Anterior cingulate cortex (tissue), 58 donors: ENCODE measurements around the gene SNCAIP.

Source experiments
- DNase-seq, 58 donors: peaks; one replicate each; lab custom pipeline; 2025; lab: John Stamatoyannopoulos, UW

SNCAIP gene

DNA sequence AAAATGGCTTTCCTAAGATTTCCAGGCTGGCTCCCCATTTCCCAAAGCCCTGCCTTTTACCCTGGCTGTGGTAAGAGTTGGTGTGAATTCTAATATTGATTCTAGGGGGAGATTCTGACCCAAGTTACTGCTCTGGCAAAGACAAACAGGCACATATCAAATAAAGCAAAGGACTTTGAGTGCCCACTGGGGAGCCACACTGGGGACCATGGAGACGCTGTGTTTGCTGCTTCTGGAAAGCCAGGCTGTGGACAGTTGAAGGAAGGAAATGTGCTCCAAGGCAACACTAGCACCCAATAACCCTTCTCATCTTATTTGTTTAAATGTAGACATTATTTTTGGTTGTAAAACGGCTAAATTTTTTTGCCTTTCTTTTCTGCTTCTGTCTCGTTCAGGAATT is 78.7 kb downstream of the SNCAIP start:
- peak in 1 of 58 donors; percentile 8 for DNase-seq

- DNase-seq, result no peak
These were observed 79.6 kb downstream of the SNCAIP start for GRCh38 chr5:122391621-122392020.

GRCh38 chr5:122392224-122392623 is 80.2 kb downstream of the SNCAIP start:
- no peak for DNase-seq

DNA sequence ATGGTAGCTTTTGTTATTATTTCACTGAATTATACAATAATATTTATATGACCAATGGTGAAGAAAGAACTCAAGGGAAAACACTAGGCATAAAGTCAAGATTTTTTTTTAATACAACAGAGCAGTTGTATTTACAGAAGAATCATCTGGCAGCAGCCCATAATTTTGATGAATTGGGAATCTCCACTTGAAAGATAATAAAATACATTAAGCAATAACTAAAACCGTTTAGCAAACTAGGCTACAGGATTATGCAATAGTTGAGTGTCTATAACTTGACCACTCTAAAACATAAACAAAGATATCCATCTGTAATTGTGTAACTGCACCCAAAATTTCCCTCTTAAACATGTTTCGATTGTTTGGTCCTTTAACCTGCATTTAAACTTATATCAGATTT is 80.8 kb downstream of the SNCAIP start:
- no peak for DNase-seq

DNA sequence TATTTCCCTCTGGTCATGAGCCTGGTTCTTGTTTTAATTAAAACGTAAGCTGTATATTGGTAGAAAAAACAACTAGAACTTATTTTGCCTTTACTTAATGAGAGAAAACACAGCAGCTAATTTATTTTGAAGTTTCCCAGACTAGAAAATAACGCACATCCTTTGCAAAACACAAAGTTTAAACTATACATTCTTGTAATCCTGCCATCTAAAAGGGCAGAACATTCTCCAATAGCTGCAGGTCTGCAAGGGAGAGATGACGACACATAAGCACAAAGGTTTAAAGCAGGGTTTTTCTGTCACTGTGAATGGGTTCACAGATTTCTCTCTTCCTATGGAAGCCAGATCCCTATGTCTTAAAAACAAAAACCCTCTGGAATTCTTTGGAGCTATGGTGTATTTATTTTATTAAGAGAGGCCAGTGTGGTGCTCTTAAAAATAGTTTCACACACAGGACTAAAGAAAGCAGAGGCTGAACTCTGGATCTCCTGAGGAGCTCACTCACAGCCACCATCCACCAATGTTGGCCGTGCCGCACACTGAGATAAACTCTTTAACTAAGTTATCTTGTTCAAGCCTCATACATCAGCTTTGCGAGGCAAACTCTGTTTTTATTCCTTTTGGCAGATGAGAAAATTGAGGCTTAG is 82.4 kb downstream of the SNCAIP start:
- no peak for DNase-seq

GRCh38 chr5:122398016-122398415 is 86.0 kb downstream of the SNCAIP start:
- no peak for DNase-seq

DNA sequence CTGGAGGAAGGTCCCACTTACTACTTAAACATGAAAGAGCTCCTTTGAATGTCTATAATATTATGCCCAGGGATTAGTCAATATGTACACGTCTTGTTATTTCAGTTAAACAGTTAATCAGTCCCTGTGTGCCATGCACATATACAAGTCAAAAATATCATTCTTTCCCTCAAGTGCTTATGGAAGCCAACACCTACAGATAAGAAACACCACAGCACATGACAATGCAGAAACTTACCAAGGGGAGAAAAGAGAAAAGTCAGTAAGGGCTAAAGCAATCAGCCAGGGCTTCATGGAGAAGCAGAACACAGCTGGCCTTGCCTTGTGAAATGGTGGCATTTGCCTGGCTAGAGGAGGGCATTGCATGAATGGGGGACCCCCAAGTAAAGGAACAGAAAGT is 88.3 kb downstream of the SNCAIP start:
- DNase-seq, result no peak

DNA sequence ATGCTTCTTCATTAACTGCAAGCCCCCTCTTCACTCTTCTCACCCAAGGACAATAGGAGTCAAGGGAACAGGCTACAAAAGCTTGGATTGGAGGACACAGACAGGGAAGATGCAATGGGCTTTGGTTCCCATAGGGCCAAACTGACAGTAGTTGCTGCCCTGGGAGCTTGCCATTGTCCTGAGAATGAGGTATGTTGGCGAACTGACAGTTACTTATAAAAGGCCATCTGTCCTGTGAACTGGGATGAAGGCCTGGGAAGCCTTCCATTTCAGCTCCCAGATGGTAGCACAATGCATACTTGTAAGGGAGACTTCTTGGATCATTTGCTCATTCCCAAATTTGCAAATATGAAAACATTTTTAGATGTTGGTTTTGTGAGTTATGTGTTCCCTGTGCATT is 88.9 kb downstream of the SNCAIP start:
- peak in 5 of 58 donors; percentile 5 to 44 (median 15) for DNase-seq

GRCh38 chr5:122401976-122402725 is 90.1 kb downstream of the SNCAIP start:
- DNase-seq, result no peak

DNA sequence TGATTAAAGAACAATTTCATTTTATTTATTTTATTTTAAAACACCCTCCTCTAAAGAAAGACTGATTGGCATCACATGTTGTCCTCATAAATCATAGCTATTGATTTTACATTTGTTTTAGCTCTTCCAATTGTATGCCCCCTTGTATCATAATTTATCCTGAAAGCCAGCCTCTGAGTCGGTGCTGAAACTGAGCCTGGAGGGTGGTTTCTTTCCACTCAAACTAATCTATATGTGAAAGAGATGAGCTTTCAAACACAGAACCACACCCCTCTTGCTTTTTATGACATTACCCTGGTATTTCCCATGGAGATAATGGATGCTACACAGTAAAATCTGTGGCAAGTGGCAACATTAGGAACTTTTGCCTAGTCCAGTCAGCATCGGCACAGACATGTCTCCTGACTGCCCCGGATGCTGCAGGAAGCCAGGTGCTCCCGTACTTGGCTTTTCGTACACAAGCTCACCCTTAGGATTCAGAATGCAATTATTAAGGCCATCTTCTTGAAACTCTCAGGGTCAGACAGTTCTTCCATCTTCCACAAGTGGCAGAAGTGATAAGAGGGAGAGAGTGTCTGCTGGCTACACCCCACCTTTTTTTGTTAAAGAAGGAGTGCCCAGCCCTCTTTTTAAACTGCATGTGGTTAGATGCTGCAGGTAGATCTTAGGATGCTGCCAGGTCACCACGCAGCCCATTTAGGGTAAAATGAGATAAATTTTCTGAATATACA is 91.1 kb downstream of the SNCAIP start:
- no peak for DNase-seq

- DNase-seq, result no peak
These were observed 92.0 kb downstream of the SNCAIP start for GRCh38 chr5:122404018-122404417.

DNA sequence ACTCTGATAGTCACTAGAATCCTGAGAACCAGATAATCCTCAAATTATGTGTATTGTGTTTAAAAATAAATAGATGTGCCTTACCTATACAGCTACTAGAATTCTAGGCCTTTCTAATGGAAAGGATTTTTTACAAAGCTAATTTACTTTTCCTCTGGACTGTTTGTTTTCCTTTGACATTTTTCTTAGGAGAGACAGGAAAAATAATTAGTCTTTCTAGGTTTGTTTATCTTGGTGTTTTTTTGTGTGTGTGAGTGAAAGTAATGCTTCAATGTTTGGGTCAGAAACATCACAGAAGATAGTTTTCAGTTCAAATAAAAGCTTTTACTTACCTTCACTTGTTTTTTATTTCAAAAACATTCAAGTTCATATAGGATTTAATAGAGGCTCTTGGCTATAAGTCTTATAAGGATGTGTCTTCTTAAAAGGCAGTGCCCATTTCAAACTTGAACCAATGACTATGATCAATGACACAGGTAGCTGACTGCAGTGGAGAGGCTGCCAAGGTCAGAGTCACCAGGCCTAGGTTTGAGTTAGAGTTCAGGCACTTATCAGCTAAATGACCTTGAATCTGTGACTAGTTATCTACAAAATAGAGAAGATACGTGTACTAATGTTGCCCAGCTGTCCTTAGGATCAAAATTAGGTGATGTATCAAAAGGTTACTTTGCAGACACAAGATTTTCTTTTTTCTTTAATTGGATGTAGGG is 92.8 kb downstream of the SNCAIP start:
- DNase-seq, result no peak

DNA sequence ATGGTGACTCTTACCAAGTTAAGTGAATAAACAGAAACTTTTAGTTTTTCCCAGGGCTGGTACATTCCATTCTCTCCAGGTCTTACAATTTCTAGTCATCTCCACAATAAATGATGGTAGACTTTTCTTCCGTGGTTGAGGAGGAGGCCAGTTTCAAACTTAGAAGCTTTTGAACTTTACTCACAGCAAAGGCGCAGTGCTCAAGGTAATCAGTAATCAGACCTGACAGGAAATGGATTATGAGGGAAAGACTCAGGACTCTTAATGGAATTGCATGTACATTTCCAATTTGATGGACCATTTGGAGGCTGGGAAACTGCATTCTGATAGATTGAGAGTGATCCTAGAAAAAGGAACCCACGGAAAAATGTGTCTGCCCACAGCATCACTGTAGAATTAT is 93.7 kb downstream of the SNCAIP start:
- no peak for DNase-seq

- no peak for DNase-seq
These were observed 94.1 kb downstream of the SNCAIP start for GRCh38 chr5:122406181-122406580.

DNA sequence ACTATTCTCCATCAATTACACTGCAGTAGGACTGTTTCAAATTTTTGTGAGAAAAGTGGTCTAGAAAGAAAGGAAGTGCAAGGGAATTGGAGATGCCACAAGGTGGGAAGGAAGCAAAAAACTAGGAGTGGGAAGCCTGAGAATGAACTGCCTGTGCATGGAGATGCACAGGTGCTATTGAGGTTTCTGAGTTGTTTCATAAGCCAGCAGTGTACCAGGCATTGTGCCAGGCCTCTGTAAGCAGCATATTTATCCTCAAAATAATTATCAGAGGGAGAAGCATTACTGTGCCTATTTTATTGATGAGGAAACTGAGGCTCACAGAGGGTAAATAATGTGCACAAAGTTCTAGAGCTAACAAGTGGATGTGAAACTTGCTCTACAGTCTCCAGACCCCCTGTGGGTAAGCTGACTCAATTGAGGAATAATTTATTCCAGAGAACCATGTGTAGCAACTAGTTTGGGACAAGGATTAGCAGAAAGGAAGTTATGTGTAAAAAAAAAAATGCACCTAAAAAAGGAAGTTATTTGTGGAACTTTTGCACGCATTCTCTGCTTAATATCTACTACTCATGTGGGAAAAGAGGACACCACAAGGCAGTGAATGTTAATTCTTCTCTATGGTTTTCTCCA is 96.7 kb downstream of the SNCAIP start:
- DNase-seq, result no peak

GRCh38 chr5:122412966-122413365 is 100.9 kb downstream of the SNCAIP start:
- no peak for DNase-seq

GRCh38 chr5:122413722-122414121 is 101.7 kb downstream of the SNCAIP start:
- no peak for DNase-seq

GRCh38 chr5:122415030-122415800 is 103.2 kb downstream of the SNCAIP start:
- peak in 37 of 58 donors; percentile 0 to 78 (median 31) for DNase-seq

GRCh38 chr5:122415801-122416120 is 103.7 kb downstream of the SNCAIP start:
- DNase-seq, result no peak
